SHP77 (cell line): ENCODE measurements around the gene IFI30.

Experiments used
- DNase-seq, 2 experiments: peaks; one replicate each; lab custom pipeline; 2025; lab: John Stamatoyannopoulos, UW

Gene IFI30

GRCh38 chr19:18173572-18174288 is at the start of gene IFI30:
TSS of gene IFI30 (plus strand) at chr19:18173813. CDS start at chr19:18173842, 29 bp downstream.
- peak; percentile 79 to 82 for DNase-seq

- no peak for DNase-seq
These were observed 49.8 kb upstream of the IFI30 start for GRCh38 chr19:18123819-18124218.

DNA sequence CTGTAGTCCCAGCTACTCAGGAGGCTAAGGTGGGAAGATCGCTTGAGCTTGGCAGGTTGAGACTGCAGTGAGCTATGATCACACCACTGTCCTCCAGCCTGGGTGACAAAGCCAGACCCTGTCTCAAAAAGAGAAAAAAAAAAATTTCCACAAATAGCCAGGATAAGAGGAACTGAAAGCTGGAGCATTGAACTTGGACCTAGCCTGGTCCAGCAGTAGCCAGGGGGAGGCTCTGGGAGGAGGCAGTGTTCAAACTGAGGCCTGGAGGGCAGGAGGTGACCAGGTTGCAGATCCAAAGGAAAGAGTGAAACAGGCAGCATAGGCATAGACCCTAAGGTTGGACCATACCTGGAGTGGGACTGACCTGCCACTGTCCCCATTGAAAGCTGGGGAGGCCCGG is 47.5 kb upstream of the IFI30 start:
- no peak for DNase-seq

GRCh38 chr19:18128044-18128443 is 45.6 kb upstream of the IFI30 start:
- DNase-seq = no peak

DNA sequence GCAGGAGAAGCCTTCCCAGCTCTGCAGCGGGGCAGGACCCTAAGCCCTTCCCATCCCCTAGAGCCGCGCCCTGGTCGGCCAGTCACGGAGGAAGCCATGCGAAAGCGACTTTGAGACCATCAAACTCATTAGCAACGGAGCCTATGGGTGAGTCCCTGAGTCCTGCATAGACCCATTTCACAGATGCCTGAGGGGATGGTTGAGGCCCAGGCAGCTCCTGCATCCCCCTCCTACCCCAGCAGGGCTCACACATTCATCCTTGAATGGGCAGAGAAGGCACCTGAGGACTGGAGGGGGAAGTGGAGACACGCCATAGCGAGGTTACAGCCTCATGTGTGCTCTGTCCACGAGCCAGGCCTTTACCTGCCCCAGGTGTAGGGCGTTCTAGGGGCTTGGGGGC is 44.8 kb upstream of the IFI30 start:
- no peak for DNase-seq

- DNase-seq = no peak
These were observed 42.9 kb upstream of the IFI30 start for GRCh38 chr19:18130523-18131242.

- DNase-seq = no peak
These were observed 41.6 kb upstream of the IFI30 start for GRCh38 chr19:18131841-18132596.

- no peak for DNase-seq
These were observed 37.7 kb upstream of the IFI30 start for GRCh38 chr19:18135712-18136584.

DNA sequence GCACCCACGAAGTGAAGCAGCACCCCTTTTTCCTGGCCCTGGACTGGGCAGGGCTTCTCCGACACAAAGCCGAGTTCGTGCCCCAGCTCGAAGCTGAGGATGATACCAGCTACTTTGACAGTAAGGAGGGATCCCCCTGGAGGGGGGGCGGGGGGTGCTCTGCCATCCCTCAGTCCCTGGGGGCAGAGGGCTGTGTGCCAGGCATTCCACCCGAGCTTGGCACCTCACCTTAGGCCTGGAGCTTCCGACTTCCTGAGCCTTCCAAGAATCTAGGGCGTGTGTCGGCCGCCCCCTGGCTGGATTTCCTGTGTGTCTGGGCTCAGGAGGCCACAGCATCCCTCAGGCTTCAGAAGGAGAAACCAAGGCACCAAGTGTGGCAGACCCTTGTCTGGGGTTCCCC is 36.4 kb upstream of the IFI30 start:
- no peak for DNase-seq

GRCh38 chr19:18137657-18138339 is 35.8 kb upstream of the IFI30 start:
- no peak for DNase-seq

DNA sequence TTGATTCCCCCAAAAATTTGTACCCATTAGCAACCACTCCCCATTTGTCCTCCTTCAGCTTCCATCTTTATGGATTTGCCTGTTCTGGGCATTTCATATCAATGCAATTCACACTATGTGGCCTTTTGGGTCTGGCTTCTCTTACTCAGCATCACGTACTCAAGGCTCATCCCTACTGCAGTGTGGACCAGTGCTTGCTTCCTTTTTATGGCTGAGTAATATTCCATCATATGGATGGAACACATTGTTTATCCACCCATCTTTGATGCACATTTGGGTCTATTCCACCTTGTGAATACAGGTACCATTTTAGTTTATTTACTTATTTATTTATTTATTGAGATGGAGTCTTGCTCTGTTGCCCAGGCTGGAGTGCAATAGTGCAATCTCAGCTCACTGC is 33.1 kb upstream of the IFI30 start:
- DNase-seq = no peak

GRCh38 chr19:18141031-18141430 is 32.6 kb upstream of the IFI30 start:
- no peak for DNase-seq

GRCh38 chr19:18143902-18144301 is 29.7 kb upstream of the IFI30 start:
- DNase-seq = no peak

GRCh38 chr19:18144361-18144760 is 29.3 kb upstream of the IFI30 start:
- DNase-seq = no peak

- DNase-seq = no peak
These were observed 28.7 kb upstream of the IFI30 start for GRCh38 chr19:18144906-18145305.

DNA sequence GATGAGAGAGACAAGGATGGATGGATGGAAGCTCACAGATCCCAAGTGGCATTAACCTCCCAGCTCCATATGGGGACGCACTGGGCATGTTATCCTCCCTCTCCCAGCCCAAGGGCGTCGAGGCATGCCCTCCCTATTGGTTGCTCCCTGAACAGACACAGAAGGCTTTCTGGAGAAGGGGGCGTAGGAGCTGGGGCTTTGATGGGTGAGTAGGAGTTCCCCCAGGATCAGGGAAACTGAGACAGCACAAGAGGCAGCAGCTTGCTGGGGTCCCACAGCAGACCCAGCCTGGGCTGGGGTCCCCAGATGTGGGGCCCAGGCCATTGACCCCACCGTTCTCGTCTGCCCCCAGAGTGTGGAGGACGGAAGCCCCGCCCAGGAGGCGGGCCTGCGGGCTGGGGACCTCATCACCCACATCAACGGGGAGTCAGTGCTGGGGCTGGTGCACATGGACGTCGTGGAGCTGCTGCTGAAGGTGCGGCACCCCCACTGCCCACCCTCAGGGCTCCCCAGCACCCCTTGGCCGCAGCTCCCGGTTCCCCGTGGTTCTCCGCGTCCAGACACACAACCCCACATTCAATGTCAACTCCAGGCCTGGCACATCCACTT is 28.1 kb upstream of the IFI30 start:
- DNase-seq = no peak

GRCh38 chr19:18147396-18147795 is 26.2 kb upstream of the IFI30 start:
- no peak for DNase-seq

GRCh38 chr19:18149596-18149975 is 24.0 kb upstream of the IFI30 start:
- no peak for DNase-seq

DNA sequence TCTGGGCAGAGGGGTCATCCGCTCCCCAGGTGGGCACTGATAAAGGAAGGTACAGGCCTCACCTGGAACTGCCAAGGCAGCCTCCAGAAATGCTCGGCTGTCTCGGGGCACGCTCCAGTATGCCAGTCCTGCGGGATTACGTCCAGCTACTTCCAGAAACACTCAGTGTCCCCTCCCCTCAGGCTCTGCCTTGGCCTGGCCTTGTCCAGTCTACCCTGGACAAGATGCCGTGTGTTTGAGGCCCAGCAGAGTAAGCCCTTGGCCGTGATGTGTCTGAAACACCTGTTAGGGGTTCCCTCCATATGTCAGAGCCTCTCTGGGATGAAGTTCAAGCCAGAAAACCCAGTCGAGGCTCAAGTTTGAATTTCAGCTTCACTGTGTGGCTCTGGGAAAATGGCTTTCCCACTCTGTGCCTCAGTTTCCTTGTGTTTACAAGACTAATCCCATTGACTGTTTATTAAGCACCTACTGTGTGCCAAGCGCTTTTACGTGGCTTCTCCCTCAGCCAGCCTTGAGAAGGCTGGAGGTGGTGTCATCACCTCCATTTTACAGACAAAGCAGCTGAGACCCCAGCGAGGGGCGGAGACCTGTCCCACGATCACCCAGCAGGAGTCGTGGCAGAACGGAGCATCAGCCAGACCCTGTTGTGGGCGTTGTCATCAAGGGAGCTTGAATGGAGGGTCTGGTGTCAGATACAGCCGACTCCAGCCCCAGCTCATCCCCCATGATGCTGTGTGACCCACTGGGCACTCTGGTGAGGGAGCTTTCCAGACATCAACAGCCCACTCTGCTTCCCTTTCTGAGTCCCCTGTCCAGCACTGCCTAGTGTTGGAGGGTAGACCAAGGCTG is 22.6 kb upstream of the IFI30 start:
- DNase-seq = peak in 1 of 2 experiments; percentile 22

GRCh38 chr19:18152442-18152816 is 21.2 kb upstream of the IFI30 start:
- peak; percentile 95 to 96 for DNase-seq
